Adrenal gland (tissue), 12 donors: ENCODE measurements around the gene CEACAM1. TPM values are rescaled to one million over a fixed set of nuclear protein-coding genes. Genes with fewer than 3 reads are reported as not detected.

Experiments
- DNase-seq, 7 donors: peaks; one replicate each; pipeline ENCODE4 v3.0.0-alpha.2; 2019 to 2020
- H3K27ac ChIP-seq, 5 donors: fragments of 200-600 bp; sonication (generic) in 4 of 5; 1 replicate in 3 of 5; 2 replicates in 2 of 5; pipeline versions ENCODE4 v1.5.1 to v1.8.0; 2016 to 2020; ENCODE audit warnings: mild to moderate bottlenecking in 1 of 5
- H3K27me3 ChIP-seq: fragments of 200-600 bp; 2 replicates; pipeline ENCODE4 v1.8.0; 2021
- H3K36me3 ChIP-seq, 2 donors: fragments of 200-600 bp; replicated peaks in 1 of 2; 1 replicate in 1 of 2; 2 replicates in 1 of 2; pipeline versions ENCODE4 v1.5.1 to v1.8.0; 2018 to 2022
- H3K4me1 ChIP-seq, 2 donors: fragments of 200-600 bp; replicated peaks in 1 of 2; 1 replicate in 1 of 2; 2 replicates in 1 of 2; pipeline versions ENCODE4 v1.5.1 to v1.8.0; 2018 to 2021
- H3K4me3 ChIP-seq, 4 donors: fragments of 200-600 bp; sonication (generic) in 3 of 4; one replicate each; pipeline ENCODE4 v1.5.1; 2016 to 2018
- H3K9me3 ChIP-seq, 3 donors: fragments of 200-600 bp; sonication (generic) in 1 of 3; replicated peaks in 1 of 3; 1 replicate in 2 of 3; 2 replicates in 1 of 3; pipeline versions ENCODE4 v1.5.1 to v1.8.0; 2016 to 2021
- CTCF ChIP-seq, 6 experiments: fragments of 450-650 bp in 4 of 6; fragments of 200-600 bp in 2 of 6; sonication (generic) in 1 of 6; IDR thresholded peaks; 1 replicate in 5 of 6; 2 replicates in 1 of 6; pipeline versions ENCODE4 v1.5.1 to v1.8.0; 2016 to 2021; ENCODE audit warnings: antibody characterized with exemption in 6 of 6, mild to moderate bottlenecking in 2 of 6, moderate library complexity in 1 of 6
- POLR2A ChIP-seq, 2 donors: fragments of 450-650 bp; IDR thresholded peaks; one replicate each; pipeline ENCODE4 v1.6.1; 2017; ENCODE audit warnings: antibody characterized with exemption in 2 of 2, mild to moderate bottlenecking in 2 of 2, moderate library complexity in 1 of 2
- WGBS, 4 donors: extraction: QIAGEN DNeasy Blood & Tissue Kit in 2 of 4; methylation state at CpG; one replicate each; pipeline versions ENCODE4 v1.1.5 to v1.1.7; 2013 to 2017; 5-methylcytosine and 5-hydroxymethylcytosine counted together
- intact Hi-C, 2 donors: fragments of 100-400 bp; cut with DNase I; formaldehyde crosslinking; loops; one replicate each; pipeline versions ENCODE4 v1.14.1 to v1.15.0; 2022 to 2023
- polyA plus RNA-seq, 3 donors: library from polyadenylated mRNA; stranded (reverse); fragments of 200-250 nt in 2 of 3; fragments of 350-450 nt in 1 of 3; fragmentation: Illumina TruSeq in 1 of 3; extraction: RNeasy Lipid Tissue Mini Kit (QIAGEN cat#74804) in 1 of 3; gene quantifications; one replicate each; pipeline ENCODE4 v1.2.3, GENCODE V29; 2013 to 2014
- small RNA-seq, 2 donors: library from RNA; depleted of rRNA; stranded (forward); fragments of <200 nt; gene quantifications; one replicate each; pipeline ENCODE3, GENCODE V24; 2016
- total RNA-seq, 9 donors: library from RNA; depleted of rRNA in 4 of 9; stranded (reverse); fragments of >200 nt in 4 of 9; fragments of 120-200 nt in 1 of 9; fragmentation: NEBNext Ultra II Directional in 1 of 9; extraction: Animal tissue kit (Norgen Biotek cat#: 25700) in 1 of 9; gene quantifications; one replicate each; pipeline versions ENCODE4 v1.1.0 to v1.2.4, GENCODE V29; 2013 to 2023
- donor health status: healthy with polysubstance abuse.
- donor health status: Bipolar disorder and iron deficiency.
- donor health status: DM: yes; HTN: yes; CAD: no.
- donor health status: DM: no; HTN: no; CAD: no.
- donor health status: DM: no; HTN: no; CAD: no.
- donor health status: DM: yes; HTN: yes; CAD: no.

Gene CEACAM1
- total and polyA plus RNA-seq, 12 donors: 12.1 to 59.5 (median 24.6) TPM

GRCh38 chr19:42459926-42460325 lies 68.4 kb downstream of the CEACAM1 start:
- TF ChIP-seq CTCF (IDR thresholded peaks at IDR 0.05) (no peak), POLR2A (IDR thresholded peaks at IDR 0.05) (no peak)
- WGBS, 4 donors: 58 to 70% (median 67%) methylated on average over 2 of the region's 2 CpGs

More at GRCh38 chr19:42459926-42460325, 68.4 kb downstream of the CEACAM1 start:
- H3K4me3 ChIP-seq: no peak overlapping the region
- no peaks in the 10 kb centered on the region for H3K36me3 ChIP-seq
- no peaks in the 10 kb centered on the region for H3K9me3 ChIP-seq
- intact Hi-C loops: no loop called here
- no peaks in the 10 kb centered on the region for H3K4me1 ChIP-seq
- no peak overlapping the region for H3K27ac ChIP-seq
- no peaks in the 10 kb centered on the region for H3K27me3 ChIP-seq
- no peak for DNase-seq

Small RNA genes within 50 kb of the gene (small RNA-seq; reads per million reads assigned to genes)
- gene RNU4-60P: 0 reads per million in 2 donors

Other genes starting within 250 kb of the CEACAM1 start
- gene PRR19, start 226.3 kb downstream of the CEACAM1 start, total RNA-seq: 1 to 10 TPM in 7 of 9 donors, under 1 TPM in 2; 0.61 to 2.5 (median 1.6) TPM
- gene PRR19, start 226.3 kb downstream of the CEACAM1 start, polyA plus RNA-seq: 1 to 10 TPM in 2 of 3 donors, under 1 TPM in 1; 0.51 to 2.3 (median 1.2) TPM
- gene PAFAH1B3, start 225.9 kb downstream of the CEACAM1 start, total RNA-seq: 10 to 100 TPM; 22.7 to 59.8 (median 33.6) TPM
- gene PAFAH1B3, start 225.9 kb downstream of the CEACAM1 start, polyA plus RNA-seq: 10 to 100 TPM; 15.9 to 56.4 (median 37.0) TPM
- 1 to 10 TPM in 5 of 9 donors, under 1 TPM in 1, not detected in 3; 0.94 to 5.9 (median 2.8) TPM for gene TMEM145, start 215.2 kb downstream of the CEACAM1 start, total RNA-seq
- 10 to 100 TPM in 1 of 3 donors, 1 to 10 TPM in 2; 4.5 to 31.7 (median 5.4) TPM for gene TMEM145, start 215.2 kb downstream of the CEACAM1 start, polyA plus RNA-seq
- gene MEGF8, start 202.8 kb downstream of the CEACAM1 start, total RNA-seq: 10 to 100 TPM in 8 of 9 donors, 1 to 10 TPM in 1; 9.0 to 51.9 (median 31.3) TPM
- 10 to 100 TPM in 2 of 3 donors, 1 to 10 TPM in 1; 7.2 to 29.0 (median 13.0) TPM for gene MEGF8, start 202.8 kb downstream of the CEACAM1 start, polyA plus RNA-seq
- gene CNFN, start 138.2 kb downstream of the CEACAM1 start, total RNA-seq: 1 to 10 TPM in 6 of 9 donors, under 1 TPM in 1, not detected in 2; 0.78 to 4.7 (median 3.4) TPM
- 10 to 100 TPM in 1 of 3 donors, 1 to 10 TPM in 2; 1.2 to 20.9 (median 7.4) TPM for gene CNFN, start 138.2 kb downstream of the CEACAM1 start, polyA plus RNA-seq
- 100 to 1,000 TPM in 1 of 9 donors, 10 to 100 TPM in 8; 11.2 to 230 (median 39.5) TPM for gene LIPE, start 101.1 kb downstream of the CEACAM1 start, total RNA-seq
- gene LIPE, start 101.1 kb downstream of the CEACAM1 start, polyA plus RNA-seq: 100 to 1,000 TPM in 1 of 3 donors, 10 to 100 TPM in 2; 29.9 to 204 (median 68.6) TPM
- gene CXCL17, start 85.5 kb downstream of the CEACAM1 start, total RNA-seq: under 1 TPM in 3 of 9 donors, not detected in 6; 0.28 to 0.50 (median 0.34) TPM
- under 1 TPM in 1 of 3 donors, not detected in 2; 0.27 TPM for gene CXCL17, start 85.5 kb downstream of the CEACAM1 start, polyA plus RNA-seq
- under 1 TPM in 1 of 9 donors, not detected in 8; 0.17 TPM for gene CEACAM8, start 66.4 kb upstream of the CEACAM1 start, total RNA-seq
- not detected for gene CEACAM8, start 66.4 kb upstream of the CEACAM1 start, polyA plus RNA-seq
- under 1 TPM in 1 of 9 donors, not detected in 8; 0.22 TPM for gene PSG3, start 212.0 kb upstream of the CEACAM1 start, total RNA-seq
- not detected for gene PSG3, start 212.0 kb upstream of the CEACAM1 start, polyA plus RNA-seq
- not detected for gene PSG8, start 237.2 kb upstream of the CEACAM1 start, total RNA-seq
- not detected for gene PSG8, start 237.2 kb upstream of the CEACAM1 start, polyA plus RNA-seq